ENCODE data around the gene MAGI2. TPM values are rescaled to one million over a fixed set of nuclear protein-coding genes. Genes with fewer than 3 reads are reported as not detected.

MAGI2 gene
- total and polyA plus RNA-seq, 4 donors: 0.37 to 4.1 (median 1.4) TPM

GRCh38 chr7:79185605-79186004 is 267.9 kb downstream of the MAGI2 start:
- Histone ChIP-seq H3K4me3 (ENCODE audit: low read depth in 1 of 3, low read length in 3 of 3) (no peak overlapping the region), H3K4me1 (ENCODE audit: control insufficient read depth in 4 of 4, insufficient read depth in 4 of 4, low read length in 3 of 4) (no peaks in the 10 kb centered on the region), H3K9ac (ENCODE audit: low read depth in 1 of 2, low read length in 2 of 2) (no peak overlapping the region), H3K9me3 (ENCODE audit: control insufficient read depth in 4 of 4, low read length in 3 of 4) (no peaks in the 10 kb centered on the region), H3K36me3 (ENCODE audit: control insufficient read depth in 4 of 4, insufficient read depth in 3 of 4, low read depth in 1 of 4, low read length in 3 of 4) (no peaks in the 10 kb centered on the region), H3K27ac (ENCODE audit: low read depth in 1 of 2, low read length in 2 of 2) (no peak overlapping the region), H3K27me3 (ENCODE audit: control insufficient read depth in 4 of 4, insufficient read depth in 4 of 4, low read length in 3 of 4) (no peaks in the 10 kb centered on the region)
- TF ChIP-seq GABPA (IDR thresholded peaks at IDR 0.05 in 1 of 2, conservative IDR thresholded peaks at IDR 0.05 in 1 of 2) (no peak), FOXA2 (IDR thresholded peaks at IDR 0.05) (no peak), YY1 (IDR thresholded peaks at IDR 0.05) (no peak), FOXA1 (IDR thresholded peaks at IDR 0.05) (no peak), NR2F2 (IDR thresholded peaks at IDR 0.05) (no peak), TAF1 (conservative IDR thresholded peaks at IDR 0.05) (no peak), JUND (IDR thresholded peaks at IDR 0.05) (no peak), RXRA (IDR thresholded peaks at IDR 0.05) (no peak), ATF3 (IDR thresholded peaks at IDR 0.05) (no peak), RAD21 (IDR thresholded peaks at IDR 0.05) (no peak), HNF4G (IDR thresholded peaks at IDR 0.05) (no peak), EGR1 (IDR thresholded peaks at IDR 0.05; ENCODE audit: low read depth in 2 of 2) (no peak), SP1 (IDR thresholded peaks at IDR 0.05) (no peak), MAX (IDR thresholded peaks at IDR 0.05) (no peak), ZBTB33 (IDR thresholded peaks at IDR 0.05) (no peak)
- DNase-seq (ENCODE audit: low spot score): no peak
- WGBS: 91% methylated on average over 2 of the region's 2 CpGs

- 66% methylated on average over 1 of the region's 1 CpG for WGBS
- no peak for TF ChIP-seq GABPA (IDR thresholded peaks at IDR 0.05 in 1 of 2, conservative IDR thresholded peaks at IDR 0.05 in 1 of 2)
- TF ChIP-seq EGR1 (IDR thresholded peaks at IDR 0.05; ENCODE audit: low read depth in 2 of 2): no peak
- no peak for TF ChIP-seq YY1 (IDR thresholded peaks at IDR 0.05)
- TF ChIP-seq SP1 (IDR thresholded peaks at IDR 0.05): no peak
- no peak for TF ChIP-seq ATF3 (IDR thresholded peaks at IDR 0.05)
- no peak for TF ChIP-seq RXRA (IDR thresholded peaks at IDR 0.05)
- no peak for TF ChIP-seq NR2F2 (IDR thresholded peaks at IDR 0.05)
- no peak for TF ChIP-seq FOXA1 (IDR thresholded peaks at IDR 0.05)
- TF ChIP-seq MAX (IDR thresholded peaks at IDR 0.05): no peak
- no peak for TF ChIP-seq ZBTB33 (IDR thresholded peaks at IDR 0.05)
- no peak for TF ChIP-seq CTCF (IDR thresholded peaks at IDR 0.05; ENCODE audit: low read depth, low read length, missing input control)
- no peak for TF ChIP-seq TAF1 (conservative IDR thresholded peaks at IDR 0.05)
- TF ChIP-seq HNF4G (IDR thresholded peaks at IDR 0.05): no peak
- TF ChIP-seq RAD21 (IDR thresholded peaks at IDR 0.05): no peak
- no peak for TF ChIP-seq FOXA2 (IDR thresholded peaks at IDR 0.05)
- no peak for TF ChIP-seq HNF4A (conservative IDR thresholded peaks at IDR 0.05)
- no peaks in the 10 kb centered on the region for H3K27me3 ChIP-seq (ENCODE audit: control insufficient read depth in 4 of 4, insufficient read depth in 4 of 4, low read length in 3 of 4)
- H3K4me3 ChIP-seq (ENCODE audit: low read depth in 1 of 3, low read length in 3 of 3): no peak overlapping the region
- H3K9ac ChIP-seq (ENCODE audit: low read depth in 1 of 2, low read length in 2 of 2): no peak overlapping the region
- no peak overlapping the region for H3K27ac ChIP-seq (ENCODE audit: low read depth in 1 of 2, low read length in 2 of 2)
- no peaks in the 10 kb centered on the region for H3K4me1 ChIP-seq (ENCODE audit: control insufficient read depth in 4 of 4, insufficient read depth in 4 of 4, low read length in 3 of 4)
- DNase-seq (ENCODE audit: low spot score): no peak
- H3K9me3 ChIP-seq (ENCODE audit: control insufficient read depth in 4 of 4, low read length in 3 of 4): no peaks in the 10 kb centered on the region
- no peaks in the 10 kb centered on the region for H3K36me3 ChIP-seq (ENCODE audit: control insufficient read depth in 4 of 4, insufficient read depth in 3 of 4, low read depth in 1 of 4, low read length in 3 of 4)
These were observed 271.2 kb downstream of the MAGI2 start for GRCh38 chr7:79182283-79182682.

All from liver (tissue), 9 donors.